IMR-90 (cell line): ENCODE data around the gene IER5.

Source experiments
- BHLHE40 ChIP-seq: fragments of 150-350 bp; IDR thresholded peaks from 2 replicates; pipeline ENCODE4 v1.6.1; 2016; ENCODE audit warnings: mild to moderate bottlenecking, low read depth, low read length
- CEBPB ChIP-seq: IDR thresholded peaks from 2 replicates; pipeline ENCODE4 v1.6.1; 2012; ENCODE audit warnings: low read depth, low read length, improper control_type of control experiment
- CTCF ChIP-seq: conservative IDR thresholded peaks from 2 replicates; pipeline ENCODE4 v1.5.1; 2012; ENCODE audit warnings: mild to moderate bottlenecking, low read depth, low read length, improper control_type of control experiment
- FOS ChIP-seq: fragments of 150-350 bp; IDR thresholded peaks from 2 replicates; pipeline ENCODE4 v1.6.1; 2016; ENCODE audit warnings: low read depth, low read length
- MXI1 ChIP-seq: IDR thresholded peaks from 2 replicates; pipeline ENCODE4 v1.6.1; 2012; ENCODE audit warnings: low read depth, mild to moderate bottlenecking, low read length, moderate library complexity, borderline replicate concordance
- NFE2L2 ChIP-seq: fragments of 150-350 bp; IDR thresholded peaks from 2 replicates; pipeline ENCODE4 v1.6.1; 2016; ENCODE audit warnings: low read depth, mild to moderate bottlenecking, low read length
- POLR2A ChIP-seq: IDR thresholded peaks from 2 replicates; pipeline ENCODE4 v1.6.1; 2012; ENCODE audit warnings: mild to moderate bottlenecking, low read depth, low read length
- RCOR1 ChIP-seq: IDR thresholded peaks from 2 replicates; pipeline ENCODE4 v1.6.1; 2012; ENCODE audit warnings: mild to moderate bottlenecking, low read length, improper control_type of control experiment; ENCODE audit not compliant: insufficient replicate concordance
- RFX5 ChIP-seq: IDR thresholded peaks from 2 replicates; pipeline ENCODE4 v1.8.0; 2012; ENCODE audit warnings: low read depth, mild to moderate bottlenecking, low read length, moderate library complexity
- TF ChIP-seq, protein P1 (sequence below): fragments of 150-350 bp; IDR thresholded peaks from 2 replicates; pipeline ENCODE4 v1.6.1; 2017; ENCODE audit warnings: mild to moderate bottlenecking, antibody characterized with exemption, low read length, low read depth

DNA sequence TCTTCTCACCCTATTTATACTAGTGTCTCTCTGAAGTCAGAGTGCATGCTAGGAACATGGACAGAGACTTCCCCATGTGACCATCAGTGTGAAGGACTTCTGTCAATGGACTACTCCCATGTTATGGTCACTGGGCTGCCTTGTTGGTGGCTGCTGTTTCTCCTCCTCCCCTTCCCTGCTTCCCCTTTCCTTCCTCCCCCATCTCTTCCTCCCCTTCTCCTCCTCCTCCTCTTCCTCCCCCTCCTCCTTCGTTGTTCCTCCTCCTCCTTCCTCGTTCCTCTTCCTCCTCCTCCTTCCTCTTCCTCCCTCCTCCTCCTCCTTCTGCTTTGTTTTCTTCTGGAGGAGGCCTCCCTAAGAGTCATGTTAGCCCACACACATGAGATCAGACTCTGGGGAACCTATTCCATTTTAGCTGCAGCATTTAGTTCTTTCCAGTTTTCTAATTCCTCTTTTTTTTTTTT is 35.8 kb downstream of the IER5 start:
- no peak for TF ChIP-seq CTCF
- TF ChIP-seq POLR2A = no peak
- TF ChIP-seq FOS = no peak
- TF ChIP-seq RFX5 = no peak
- no peak for TF ChIP-seq RCOR1
- no peak for TF ChIP-seq NFE2L2
- no peak for TF ChIP-seq CEBPB
- TF ChIP-seq BHLHE40 = no peak
- TF ChIP-seq, protein P1, sequence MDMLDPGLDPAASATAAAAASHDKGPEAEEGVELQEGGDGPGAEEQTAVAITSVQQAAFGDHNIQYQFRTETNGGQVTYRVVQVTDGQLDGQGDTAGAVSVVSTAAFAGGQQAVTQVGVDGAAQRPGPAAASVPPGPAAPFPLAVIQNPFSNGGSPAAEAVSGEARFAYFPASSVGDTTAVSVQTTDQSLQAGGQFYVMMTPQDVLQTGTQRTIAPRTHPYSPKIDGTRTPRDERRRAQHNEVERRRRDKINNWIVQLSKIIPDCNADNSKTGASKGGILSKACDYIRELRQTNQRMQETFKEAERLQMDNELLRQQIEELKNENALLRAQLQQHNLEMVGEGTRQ = no peak
- TF ChIP-seq MXI1 = no peak
